BE2C (cell line): Measurements from ENCODE around the gene B4GALNT2. TPM values are rescaled to one million over a fixed set of nuclear protein-coding genes. Genes with fewer than 3 reads are reported as not detected.
"Not testable (repeated sequence)": the region's sequence is repeated elsewhere in the genome, so short reads cannot be mapped to it uniquely, and the experiment has no call there.

Experiments used
- DNase-seq: peaks from one replicate; pipeline ENCODE4 v3.0.0-alpha.2; 2020
- H3K27me3 ChIP-seq: fragments of 250-450 bp; sonication (Bioruptor Pico); 2 replicates; pipeline ENCODE4 v1.5.1; 2020; ENCODE audit warnings: mild to moderate bottlenecking
- H3K36me3 ChIP-seq: fragments of 250-450 bp; sonication (Bioruptor Pico); 2 replicates; pipeline ENCODE4 v1.5.1; 2020; ENCODE audit warnings: mild to moderate bottlenecking
- H3K4me1 ChIP-seq: fragments of 250-450 bp; sonication (Bioruptor Pico); 2 replicates; pipeline ENCODE4 v1.5.1; 2020
- H3K4me3 ChIP-seq: 2 replicates; pipeline ENCODE4 v1.5.1; 2011; ENCODE audit warnings: low read depth, low read length
- H3K9me3 ChIP-seq: fragments of 250-450 bp; sonication (Bioruptor Pico); 2 replicates; pipeline ENCODE4 v1.5.1; 2020
- CTCF ChIP-seq: IDR thresholded peaks from 2 replicates; pipeline ENCODE4 v1.5.1; 2012; ENCODE audit warnings: mild to moderate bottlenecking, low read depth, low read length
- polyA plus RNA-seq: library from polyadenylated mRNA; unstranded; fragments of >200 nt; gene quantifications from one replicate; pipeline ENCODE4 v1.2.1, GENCODE V29; 2012; ENCODE audit warnings: low read depth, missing spikeins; ENCODE audit not compliant: insufficient read length, insufficient read depth

The B4GALNT2 gene
- polyA plus RNA-seq, result 0.12 TPM

GRCh38 chr17:49132699-49133364 lies at the start of gene B4GALNT2:
B4GALNT2 (plus strand) TSS chr17:49132769; CDS start chr17:49132793, 24 bp downstream.
- H3K4me3 ChIP-seq, result no peak within 1 kb of the TSS
- TF ChIP-seq CTCF, result no peak

GRCh38 chr17:49085046-49085445 lies 47.5 kb upstream of the B4GALNT2 start:
- H3K27me3 ChIP-seq, result peaks cover 14% of the 10 kb centered on the region; the same call in 1 of the 2 replicates
- not testable (repeated sequence) for H3K36me3 ChIP-seq, H3K9me3 ChIP-seq, H3K4me3 ChIP-seq, DNase-seq, H3K4me1 ChIP-seq

More at GRCh38 chr17:49132699-49133364, at the start of gene B4GALNT2:
- peaks cover 72% of the 10 kb centered on the region for H3K27me3 ChIP-seq
- no peaks in the 10 kb centered on the region for H3K4me1 ChIP-seq
- no peaks in the 10 kb centered on the region for H3K9me3 ChIP-seq
- no peaks in the 10 kb centered on the region for H3K36me3 ChIP-seq
- DNase-seq, result no peak

GRCh38 chr17:49085565-49086315 lies 46.8 kb upstream of the B4GALNT2 start:
- no peak for TF ChIP-seq CTCF
- Histone ChIP-seq H3K27me3 (peaks cover 11% of the 10 kb centered on the region; the same call in 1 of the 2 replicates), H3K4me3 (no peak overlapping the region), H3K36me3 (no peaks in the 10 kb centered on the region), H3K4me1 (no peaks in the 10 kb centered on the region), H3K9me3 (no peaks in the 10 kb centered on the region)
- DNase-seq, result no peak

- H3K4me1 ChIP-seq, result no peaks in the 10 kb centered on the region
- peaks cover 11% of the 10 kb centered on the region; the same call in 1 of the 2 replicates for H3K27me3 ChIP-seq
- no peak for TF ChIP-seq CTCF
- no peak overlapping the region for H3K4me3 ChIP-seq
- no peak for DNase-seq
- no peaks in the 10 kb centered on the region for H3K9me3 ChIP-seq
- no peaks in the 10 kb centered on the region for H3K36me3 ChIP-seq
Measured at GRCh38 chr17:49086316-49086605, 46.3 kb upstream of the B4GALNT2 start.

- no peak for TF ChIP-seq CTCF
- Histone ChIP-seq H3K36me3 (no peaks in the 10 kb centered on the region), H3K27me3 (peaks cover 11% of the 10 kb centered on the region; the same call in 1 of the 2 replicates), H3K9me3 (no peaks in the 10 kb centered on the region), H3K4me1 (no peaks in the 10 kb centered on the region), H3K4me3 (no peak overlapping the region)
- no peak for DNase-seq
Measured at GRCh38 chr17:49086649-49087048, 45.9 kb upstream of the B4GALNT2 start.

- peaks cover 2% of the 10 kb centered on the region for H3K27me3 ChIP-seq
- H3K9me3 ChIP-seq, result no peaks in the 10 kb centered on the region
- TF ChIP-seq CTCF, result no peak
- no peak overlapping the region for H3K4me3 ChIP-seq
- H3K4me1 ChIP-seq, result no peaks in the 10 kb centered on the region
- H3K36me3 ChIP-seq, result no peaks in the 10 kb centered on the region
- DNase-seq, result no peak
Measured at GRCh38 chr17:49089094-49089493, 43.5 kb upstream of the B4GALNT2 start.
